MM.1S (cell line): Measurements from ENCODE around the gene POLR3E.

Experiments
- CTCF ChIP-seq: fragments of 300-600 bp; sonication (generic); IDR thresholded peaks from 2 replicates; pipeline ENCODE4 v1.5.1; 2016; ENCODE audit warnings: antibody characterized with exemption, low read length, mixed read lengths
- EZH2 ChIP-seq: fragments of 300-600 bp; sonication (generic); optimal IDR thresholded peaks from 2 replicates; pipeline ENCODE3; 2017; ENCODE audit warnings: low read depth, mild to moderate bottlenecking, antibody characterized with exemption, low read length, mixed read lengths

- TF ChIP-seq CTCF = no peak
- no peak for TF ChIP-seq EZH2
These were observed 84.2 kb downstream of the POLR3E start for GRCh38 chr16:22381392-22381791.
